Keratinocyte (primary cell): Measurements from ENCODE around the gene SHISA8.
A peak's percentile ranks its signal among the peaks of the same experiment; 100 is the strongest.

Experiments
- CTCF ChIP-seq, 3 experiments: IDR thresholded peaks in 1 of 3; conservative IDR thresholded peaks in 1 of 3; optimal IDR thresholded peaks in 1 of 3; 2 replicates in 2 of 3; 3 replicates in 1 of 3; pipeline versions ENCODE3 to v1.5.1; 2011; ENCODE audit warnings: low read length in 3 of 3, mild to moderate bottlenecking in 3 of 3, moderate library complexity in 2 of 3, control low read depth in 1 of 3, inconsistent platforms in 1 of 3; ENCODE audit not compliant: insufficient read depth in 2 of 3; ENCODE audit errors: extremely low read depth in 1 of 3
- EZH2 ChIP-seq: IDR thresholded peaks from one replicate; pipeline ENCODE4 v1.6.1; 2012; ENCODE audit warnings: inconsistent platforms, mild to moderate bottlenecking, low read length, moderate library complexity

GRCh38 chr22:41940832-41941765 is 26.2 kb upstream of the SHISA8 start:
- TF ChIP-seq EZH2 (no peak), CTCF (optimal IDR thresholded peaks at IDR 0.05 in 1 of 3, IDR thresholded peaks at IDR 0.05 in 1 of 3, conservative IDR thresholded peaks at IDR 0.05 in 1 of 3; ENCODE audit: extremely low read depth in 1 of 3, insufficient read depth in 2 of 3, low read length in 3 of 3) (peak; percentile 87 to 98 (median 90))
